Measurements from ENCODE around the gene GABARAPL2.

GRCh38 chr16:75556431-75556950 lies 9.7 kb upstream of the GABARAPL2 start:
- TF ChIP-seq POLR2AphosphoS5 (IDR thresholded peaks at IDR 0.05; ENCODE audit: low read depth) (no peak), EZH2 (IDR thresholded peaks at IDR 0.05; ENCODE audit: low read depth, unreplicated experiment) (no peak), CTCF (conservative IDR thresholded peaks at IDR 0.05; ENCODE audit: low read depth in 2 of 2) (no peak), JUNB (IDR thresholded peaks at IDR 0.05; ENCODE audit: unreplicated experiment) (no peak), REST (IDR thresholded peaks at IDR 0.05; ENCODE audit: unreplicated experiment) (no peak)
